ENCODE measurements around the gene PDCD11.

DNA sequence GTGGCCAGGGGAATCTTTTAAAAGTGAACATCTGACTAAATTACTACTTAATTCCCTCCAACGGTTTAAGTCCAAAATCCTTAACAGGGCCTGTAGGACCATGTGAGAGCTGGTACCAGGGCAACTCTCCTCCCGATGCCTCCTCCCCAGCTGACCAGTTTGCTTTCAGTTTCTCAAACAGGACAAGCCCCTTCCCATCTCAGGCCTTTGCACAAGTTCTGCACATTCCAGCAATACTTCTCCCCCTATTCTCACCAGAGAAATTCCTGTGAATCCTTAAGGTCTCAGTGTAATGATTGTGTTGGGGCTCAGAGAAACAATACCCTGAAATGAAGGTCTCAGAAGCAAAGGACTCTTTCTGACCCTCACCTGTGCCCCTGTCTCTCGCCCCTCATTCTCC is 70.3 kb downstream of the PDCD11 start:
- TF ChIP-seq BHLHE40 (IDR thresholded peaks at IDR 0.05; ENCODE audit: borderline replicate concordance) (no peak), L3MBTL2 (conservative IDR thresholded peaks at IDR 0.05) (no peak), SUZ12 (IDR thresholded peaks at IDR 0.05) (no peak)
